Immature natural killer cell (primary cell): ENCODE measurements around the gene C10orf67. TPM values are rescaled to one million over a fixed set of nuclear protein-coding genes. Genes with fewer than 3 reads are reported as not detected.
"Not testable (repeated sequence)": the region's sequence is repeated elsewhere in the genome, so short reads cannot be mapped to it uniquely, and the experiment has no call there.

ENCODE experiments used
- DNase-seq, 3 donors: peaks; one replicate each; pipeline ENCODE4 v3.0.0; 2022; ENCODE audit warnings: mixed read lengths in 1 of 3
- H3K27ac Mint-ChIP-seq, 6 donors: one replicate each; pipeline ENCODE4 v1.8.0; 2020; ENCODE audit warnings: mixed read lengths in 6 of 6, mild to moderate bottlenecking in 5 of 6, inconsistent platforms in 4 of 6, moderate library complexity in 3 of 6
- H3K27me3 Mint-ChIP-seq, 3 donors: one replicate each; pipeline ENCODE4 v1.8.0; 2020 to 2021; ENCODE audit warnings: low read depth in 3 of 3, mild to moderate bottlenecking in 3 of 3, mixed read lengths in 3 of 3, moderate library complexity in 3 of 3, inconsistent platforms in 1 of 3
- H3K36me3 Mint-ChIP-seq, 3 donors: one replicate each; pipeline ENCODE4 v1.8.0; 2020; ENCODE audit warnings: mixed read lengths in 3 of 3, inconsistent platforms in 2 of 3, mild to moderate bottlenecking in 2 of 3
- H3K4me1 Mint-ChIP-seq, 2 donors: one replicate each; pipeline ENCODE4 v1.8.0; 2020; ENCODE audit warnings: inconsistent platforms in 2 of 2, mild to moderate bottlenecking in 2 of 2, mixed read lengths in 2 of 2, moderate library complexity in 1 of 2
- H3K4me3 Mint-ChIP-seq, 5 donors: one replicate each; pipeline ENCODE4 v1.8.0; 2020; ENCODE audit warnings: mild to moderate bottlenecking in 5 of 5, mixed read lengths in 5 of 5, inconsistent platforms in 3 of 5, moderate library complexity in 3 of 5
- H3K9me3 Mint-ChIP-seq, 6 donors: one replicate each; pipeline ENCODE4 v1.8.0; 2020; ENCODE audit warnings: mild to moderate bottlenecking in 6 of 6, mixed read lengths in 6 of 6, inconsistent platforms in 4 of 6, moderate library complexity in 3 of 6
- polyA plus RNA-seq, 3 donors: library from polyadenylated mRNA; unstranded; fragments of 300-500 nt; fragmentation: Illumina TruSeq; gene quantifications; one replicate each; pipeline ENCODE4 v1.2.3, GENCODE V29; 2021

The C10orf67 gene
- polyA plus RNA-seq, 3 donors from 2014 or later: not detected

DNA sequence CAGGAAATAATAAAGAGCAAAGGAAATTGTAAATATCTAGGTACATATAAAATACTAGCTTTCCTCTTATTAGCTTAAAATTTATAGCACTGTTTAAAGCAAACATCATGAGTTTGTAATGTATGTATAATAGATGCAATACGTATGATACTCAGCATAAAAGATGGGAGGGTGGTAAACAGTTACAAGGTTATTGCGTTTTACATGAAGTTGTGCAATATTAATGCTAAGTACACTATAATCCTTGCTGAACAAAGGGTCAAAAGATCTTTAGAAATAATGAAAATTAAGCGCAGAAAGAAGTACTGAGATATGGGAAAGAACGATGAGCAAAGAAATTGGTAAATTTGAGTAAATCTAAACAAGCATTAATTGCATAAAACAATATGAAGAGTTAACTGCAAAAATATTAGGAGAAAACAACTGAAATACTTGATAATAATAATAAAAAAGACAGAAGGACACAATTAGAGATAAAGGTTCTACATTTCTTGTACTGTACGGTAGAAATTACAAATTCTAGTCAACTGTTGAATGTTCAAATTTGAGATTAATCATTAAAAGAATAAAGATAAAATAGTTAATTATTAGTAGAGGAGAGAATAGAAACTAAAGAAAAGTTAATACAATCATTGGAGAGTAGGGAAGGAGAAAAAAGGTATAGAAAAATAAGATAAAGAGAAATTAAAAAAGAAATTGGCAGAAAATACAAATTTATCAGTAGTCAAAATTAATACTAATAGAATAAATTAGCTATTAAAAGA lies 17.9 kb downstream of the C10orf67 start:
- H3K27me3 Mint-ChIP-seq: peaks cover 0 to 5% (median 4%) of the 10 kb centered on the region in 3 donors
- no peaks in the 10 kb centered on the region for H3K4me1 Mint-ChIP-seq
- no peak overlapping the region for H3K4me3 Mint-ChIP-seq
- H3K36me3 Mint-ChIP-seq: no peaks in the 10 kb centered on the region
- DNase-seq: no peak
- peaks cover 0 to 3% (median 0%) of the 10 kb centered on the region in 6 donors for H3K9me3 Mint-ChIP-seq
- H3K27ac Mint-ChIP-seq: peak overlapping the region in 1 of 6 donors; percentile 3

DNA sequence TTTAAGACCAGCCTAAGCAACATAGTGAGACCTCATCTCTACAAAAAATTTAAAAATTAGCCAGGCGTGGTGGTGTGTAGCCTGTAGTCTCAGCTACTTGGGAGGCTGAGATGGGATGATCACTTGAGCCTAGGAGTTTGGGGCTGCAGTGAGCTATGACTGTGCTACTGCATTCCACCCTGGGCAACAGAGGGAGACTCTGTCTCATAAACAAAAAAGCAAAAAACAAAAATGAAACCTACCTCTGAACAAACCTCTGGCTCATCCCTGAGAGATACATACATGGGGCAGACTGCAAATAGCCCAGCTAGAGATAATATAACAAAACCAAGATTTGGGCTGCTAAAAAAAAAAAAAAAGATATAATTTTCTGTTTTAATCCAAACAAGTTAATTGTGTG lies 19.5 kb downstream of the C10orf67 start:
- no peak overlapping the region for H3K27ac Mint-ChIP-seq

GRCh38 chr10:23324351-23324750 lies 20.2 kb downstream of the C10orf67 start:
- Mint-ChIP-seq H3K4me3 (no peak overlapping the region), H3K27ac (no peak overlapping the region), H3K36me3 (no peaks in the 10 kb centered on the region), H3K4me1 (no peaks in the 10 kb centered on the region), H3K27me3 (peaks cover 0 to 5% (median 4%) of the 10 kb centered on the region in 3 donors), H3K9me3 (peaks cover 0 to 3% (median 0%) of the 10 kb centered on the region in 6 donors)
- DNase-seq: no peak

More for the DNA sequence above, 19.5 kb downstream of the C10orf67 start:
- DNase-seq: no peak
- Mint-ChIP-seq H3K27me3 (peaks cover 0 to 5% (median 4%) of the 10 kb centered on the region in 3 donors), H3K4me3 (no peak overlapping the region), H3K36me3 (no peaks in the 10 kb centered on the region), H3K4me1 (no peaks in the 10 kb centered on the region), H3K9me3 (peaks cover 0 to 3% (median 0%) of the 10 kb centered on the region in 6 donors)

DNA sequence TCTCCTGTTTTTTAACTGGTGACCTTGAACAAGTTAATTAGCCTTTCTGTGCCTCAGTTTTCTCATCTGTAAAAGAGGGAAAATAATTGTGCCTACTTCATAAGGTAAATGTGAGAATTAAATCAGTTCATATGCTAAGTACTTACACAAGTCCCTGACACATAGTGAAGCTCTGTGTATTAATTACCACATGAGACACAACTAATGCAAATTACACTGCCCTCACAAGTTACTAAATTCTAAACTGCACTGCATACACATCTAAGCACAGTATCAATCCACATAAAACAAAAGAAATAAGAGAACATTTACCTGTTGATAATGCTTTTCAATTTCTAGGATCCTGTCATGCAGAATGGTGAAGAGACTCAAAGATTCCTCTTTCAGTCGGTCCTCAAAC lies 22.5 kb downstream of the C10orf67 start:
- Mint-ChIP-seq H3K27me3 (peaks cover 0 to 8% (median 3%) of the 10 kb centered on the region in 3 donors), H3K4me3 (no peak overlapping the region), H3K27ac (no peak overlapping the region), H3K4me1 (no peaks in the 10 kb centered on the region), H3K9me3 (no peaks in the 10 kb centered on the region), H3K36me3 (no peaks in the 10 kb centered on the region)
- no peak for DNase-seq

DNA sequence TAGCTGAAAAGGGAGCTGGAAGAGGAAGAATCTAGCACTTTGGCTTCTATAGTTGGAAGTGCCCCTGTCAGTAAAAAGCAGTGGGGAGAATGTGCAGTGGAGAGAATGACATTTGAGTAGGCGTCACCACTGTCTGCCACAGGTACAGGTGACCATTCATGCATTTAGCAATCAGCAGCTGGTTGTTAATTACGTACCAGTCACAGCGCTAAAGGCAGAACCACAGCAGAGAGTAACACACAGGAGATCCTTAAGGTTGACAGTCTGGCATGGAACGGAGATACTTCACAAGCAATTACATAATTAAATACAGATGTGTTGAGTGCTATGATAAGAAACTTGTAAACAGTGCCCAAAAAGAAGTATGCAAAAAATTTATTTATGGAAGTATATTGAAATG lies 24.8 kb downstream of the C10orf67 start:
- Mint-ChIP-seq H3K4me1 (no peaks in the 10 kb centered on the region), H3K27ac (no peak overlapping the region), H3K4me3 (no peak overlapping the region), H3K9me3 (no peaks in the 10 kb centered on the region), H3K27me3 (peaks cover 0 to 4% (median 4%) of the 10 kb centered on the region in 3 donors), H3K36me3 (no peaks in the 10 kb centered on the region)
- no peak for DNase-seq

GRCh38 chr10:23318359-23318758 lies 26.2 kb downstream of the C10orf67 start:
- Mint-ChIP-seq H3K4me3 (no peak overlapping the region), H3K4me1 (no peaks in the 10 kb centered on the region), H3K36me3 (no peaks in the 10 kb centered on the region), H3K27ac (no peak overlapping the region), H3K9me3 (no peaks in the 10 kb centered on the region), H3K27me3 (peaks cover 0 to 5% (median 2%) of the 10 kb centered on the region in 3 donors)
- DNase-seq: no peak

GRCh38 chr10:23317416-23317815 lies 27.2 kb downstream of the C10orf67 start:
- no peaks in the 10 kb centered on the region for H3K4me1 Mint-ChIP-seq
- no peaks in the 10 kb centered on the region for H3K36me3 Mint-ChIP-seq
- H3K4me3 Mint-ChIP-seq: no peak overlapping the region
- H3K27me3 Mint-ChIP-seq: peaks cover 0 to 5% (median 2%) of the 10 kb centered on the region in 3 donors
- no peak overlapping the region for H3K27ac Mint-ChIP-seq
- no peak for DNase-seq
- no peaks in the 10 kb centered on the region for H3K9me3 Mint-ChIP-seq

GRCh38 chr10:23316406-23316805 lies 28.2 kb downstream of the C10orf67 start:
- Mint-ChIP-seq H3K27ac (no peak overlapping the region), H3K9me3 (no peaks in the 10 kb centered on the region), H3K27me3 (peaks cover 0 to 5% (median 2%) of the 10 kb centered on the region in 3 donors), H3K4me1 (no peaks in the 10 kb centered on the region), H3K4me3 (no peak overlapping the region), H3K36me3 (no peaks in the 10 kb centered on the region)
- no peak for DNase-seq

- Mint-ChIP-seq H3K4me1 (no peaks in the 10 kb centered on the region), H3K36me3 (no peaks in the 10 kb centered on the region), H3K4me3 (no peak overlapping the region), H3K27me3 (peaks cover 0 to 5% (median 2%) of the 10 kb centered on the region in 3 donors), H3K9me3 (no peaks in the 10 kb centered on the region), H3K27ac (no peak overlapping the region)
- no peak for DNase-seq
Observed at GRCh38 chr10:23315966-23316365, 28.6 kb downstream of the C10orf67 start.

- H3K27ac Mint-ChIP-seq: no peak overlapping the region
- no peaks in the 10 kb centered on the region for H3K9me3 Mint-ChIP-seq
- no peaks in the 10 kb centered on the region for H3K4me1 Mint-ChIP-seq
- no peaks in the 10 kb centered on the region for H3K36me3 Mint-ChIP-seq
- peak; percentile 34 to 53 (median 43) for DNase-seq
- H3K4me3 Mint-ChIP-seq: no peak overlapping the region
- peaks cover 0 to 5% (median 2%) of the 10 kb centered on the region in 3 donors for H3K27me3 Mint-ChIP-seq
Observed at GRCh38 chr10:23314835-23315239, 29.8 kb downstream of the C10orf67 start.

- DNase-seq: no peak
- H3K27me3 Mint-ChIP-seq: peaks cover 0 to 4% (median 3%) of the 10 kb centered on the region in 3 donors
- no peak overlapping the region for H3K4me3 Mint-ChIP-seq
- no peaks in the 10 kb centered on the region for H3K36me3 Mint-ChIP-seq
- H3K4me1 Mint-ChIP-seq: no peaks in the 10 kb centered on the region
- H3K9me3 Mint-ChIP-seq: no peaks in the 10 kb centered on the region
- no peak overlapping the region for H3K27ac Mint-ChIP-seq
Observed at GRCh38 chr10:23311034-23311433, 33.6 kb downstream of the C10orf67 start.

- DNase-seq: no peak
- Mint-ChIP-seq H3K9me3 (no peaks in the 10 kb centered on the region), H3K4me3 (no peak overlapping the region), H3K4me1 (no peaks in the 10 kb centered on the region), H3K27ac (no peak overlapping the region), H3K36me3 (no peaks in the 10 kb centered on the region), H3K27me3 (peaks cover 0 to 4% (median 3%) of the 10 kb centered on the region in 3 donors)
Observed at GRCh38 chr10:23310404-23310803, 34.2 kb downstream of the C10orf67 start.

DNA sequence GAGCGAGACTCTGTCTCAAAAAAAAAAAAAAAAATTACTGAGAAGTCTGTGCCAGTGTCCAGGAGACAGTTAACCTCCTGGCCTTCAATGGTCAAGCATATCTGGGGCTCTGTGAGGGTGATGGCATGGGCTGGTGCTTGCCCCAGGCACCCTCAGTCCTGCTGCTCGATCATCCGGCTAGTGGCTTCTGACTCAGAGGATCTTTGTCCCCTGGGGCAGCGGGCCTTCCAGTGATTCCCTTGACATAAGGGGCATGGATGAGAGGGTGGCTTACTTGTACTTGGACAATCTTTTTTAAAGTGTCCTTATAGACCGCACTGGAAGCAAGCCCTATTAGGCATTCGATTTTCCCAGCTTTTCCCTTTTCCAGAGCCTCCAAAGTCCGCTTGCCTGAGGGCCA lies 44.6 kb downstream of the C10orf67 start:
- H3K27ac Mint-ChIP-seq, H3K9me3 Mint-ChIP-seq, DNase-seq, H3K36me3 Mint-ChIP-seq, H3K27me3 Mint-ChIP-seq, H3K4me3 Mint-ChIP-seq, H3K4me1 Mint-ChIP-seq: not testable (repeated sequence)

DNA sequence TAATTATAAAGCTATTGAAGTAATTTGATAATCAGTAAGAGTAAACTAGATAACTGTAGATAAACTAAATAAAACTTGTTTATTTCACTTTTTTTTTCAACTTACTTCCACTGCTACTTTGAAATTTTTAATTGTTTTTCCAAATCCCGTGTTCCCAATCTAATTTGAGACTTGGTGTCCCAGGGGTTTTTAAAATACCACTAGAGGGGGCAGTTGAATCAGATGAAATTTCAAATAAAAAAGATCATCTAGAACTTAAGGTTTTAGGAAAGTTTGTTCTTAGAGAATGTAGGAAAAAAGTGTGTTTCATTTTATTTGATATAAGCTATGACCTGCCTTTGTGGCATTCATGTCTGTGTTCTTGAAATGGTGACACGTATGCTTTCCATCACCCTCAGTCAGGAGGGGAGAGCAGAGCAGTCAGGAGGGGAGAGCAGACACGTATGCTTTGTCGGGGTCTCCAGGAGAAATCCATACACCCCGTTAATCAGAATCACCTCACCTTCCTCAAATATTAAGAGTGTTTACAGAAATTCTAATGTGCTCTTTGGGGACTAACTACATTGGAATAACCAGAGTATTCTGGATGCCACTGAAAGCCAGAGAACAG lies 49.9 kb downstream of the C10orf67 start:
- Mint-ChIP-seq H3K9me3 (peaks cover 0 to 2% (median 0%) of the 10 kb centered on the region in 6 donors), H3K27ac (no peak overlapping the region), H3K4me3 (no peak overlapping the region), H3K27me3 (peaks cover 0 to 9% (median 2%) of the 10 kb centered on the region in 3 donors), H3K4me1 (no peaks in the 10 kb centered on the region), H3K36me3 (no peaks in the 10 kb centered on the region)
- DNase-seq: no peak
